H1 (cell line): ENCODE results near the gene RNF183. TPM values are rescaled to one million over a fixed set of nuclear protein-coding genes. Genes with fewer than 3 reads are reported as not detected.

Experiments
- CTCF ChIA-PET: fragments of 300-600 bp; sonication (Branson Sonifier 250); formaldehyde crosslinking; loops from one replicate; lab custom pipeline; 2021; ENCODE audit not compliant: partially characterized antibody; lab: Charles Lee
- POLR2A ChIA-PET: fragments of 300-600 bp; sonication (Branson Sonifier 250); formaldehyde crosslinking; loops from one replicate; lab custom pipeline; 2021; ENCODE audit warnings: inconsistent platforms; ENCODE audit not compliant: partially characterized antibody; lab: Charles Lee
- DNase-seq, 2 experiments: peaks; one replicate each; pipeline versions ENCODE4 v3.0.0 to v3.0.0-alpha.2; 2010 to 2022; ENCODE audit warnings: low spot score in 2 of 2, low read depth in 1 of 2, mixed read lengths in 1 of 2
- FAIRE-seq: peaks from 2 replicates; lab custom pipeline; 2011; peaks lifted over from hg19 to GRCh38; lab: Jason Lieb, UNC
- H2AFZ ChIP-seq: 2 replicates; pipeline ENCODE4 v1.8.1; 2012; ENCODE audit warnings: low read length, inconsistent platforms
- H2AK5ac ChIP-seq: 2 replicates; pipeline ENCODE4 v1.6.1; 2013; ENCODE audit warnings: low read depth, low read length
- H2BK120ac ChIP-seq: replicated peaks from 2 replicates; pipeline ENCODE3; 2013; ENCODE audit warnings: low read depth, low read length, inconsistent platforms
- H2BK12ac ChIP-seq: 2 replicates; pipeline ENCODE4 v1.6.1; 2013; ENCODE audit warnings: low read depth, low read length
- H2BK15ac ChIP-seq: 2 replicates; pipeline ENCODE4 v1.6.1; 2013; ENCODE audit warnings: low read length
- H2BK20ac ChIP-seq: 2 replicates; pipeline ENCODE4 v1.6.1; 2013; ENCODE audit warnings: low read length
- H2BK5ac ChIP-seq: 2 replicates; pipeline ENCODE4 v1.6.1; 2013; ENCODE audit warnings: low read depth, low read length
- H3K14ac ChIP-seq: 2 replicates; pipeline ENCODE4 v1.6.1; 2013; ENCODE audit warnings: inconsistent platforms; ENCODE audit not compliant: insufficient read length
- H3K18ac ChIP-seq: 2 replicates; pipeline ENCODE4 v1.6.1; 2013; ENCODE audit warnings: low read length; ENCODE audit errors: extremely low read depth
- H3K23ac ChIP-seq: 2 replicates; pipeline ENCODE4 v1.6.1; 2013; ENCODE audit warnings: inconsistent platforms; ENCODE audit not compliant: insufficient read length
- H3K23me2 ChIP-seq: 2 replicates; pipeline ENCODE4 v1.6.1; 2013; ENCODE audit warnings: low read depth, low read length
- H3K27ac ChIP-seq: 2 replicates; pipeline ENCODE4 v1.6.1; 2011; ENCODE audit warnings: low read depth, low read length, inconsistent platforms
- H3K27me3 ChIP-seq, 4 experiments: replicated peaks in 1 of 4; 1 replicate in 1 of 4; 2 replicates in 3 of 4; pipeline versions ENCODE4 v1.6.1 to v1.8.1; 2011 to 2013; ENCODE audit warnings: low read length in 3 of 4, mild to moderate bottlenecking in 3 of 4, inconsistent platforms in 2 of 4, mixed read lengths in 2 of 4, moderate library complexity in 1 of 4; ENCODE audit not compliant: control insufficient read depth in 3 of 4, insufficient read depth in 3 of 4; ENCODE audit errors: extremely low read depth in 1 of 4
- H3K36me3 ChIP-seq, 4 experiments: 2 replicates each; pipeline versions ENCODE4 v1.6.1 to v1.8.1; 2011 to 2013; ENCODE audit warnings: mild to moderate bottlenecking in 4 of 4, low read length in 3 of 4, moderate library complexity in 2 of 4, control low read depth in 1 of 4, inconsistent platforms in 1 of 4; ENCODE audit not compliant: insufficient read depth in 4 of 4, control insufficient read depth in 2 of 4
- H3K4ac ChIP-seq: replicated peaks from 2 replicates; pipeline ENCODE3; 2013; ENCODE audit warnings: low read length, low read depth, mixed read lengths, inconsistent platforms; ENCODE audit not compliant: insufficient read length
- H3K4me1 ChIP-seq, 4 experiments: replicated peaks in 1 of 4; 1 replicate in 1 of 4; 2 replicates in 3 of 4; pipeline versions ENCODE4 v1.6.1 to v1.8.1; 2011 to 2013; ENCODE audit warnings: low read length in 3 of 4, inconsistent platforms in 2 of 4, mixed read lengths in 1 of 4; ENCODE audit not compliant: insufficient read depth in 4 of 4, control insufficient read depth in 3 of 4
- H3K4me2 ChIP-seq, 2 experiments: 2 replicates each; pipeline versions ENCODE4 v1.6.1 to v1.8.1; 2011 to 2013; ENCODE audit warnings: low read depth in 2 of 2, low read length in 2 of 2, control low read depth in 1 of 2, inconsistent platforms in 1 of 2, mild to moderate bottlenecking in 1 of 2; ENCODE audit not compliant: insufficient read depth in 1 of 2
- H3K4me3 ChIP-seq, 4 experiments: fragments of 200-600, 300-600 bp in 1 of 4; sonication (generic), shearing (Covaris generic), sonication (Bioruptor Twin) in 1 of 4; 2 replicates each; pipeline versions ENCODE4 v1.5.1 to v1.8.1; 2011 to 2016; ENCODE audit warnings: low read length in 4 of 4, low read depth in 3 of 4, control low read depth in 2 of 4, inconsistent platforms in 2 of 4, mild to moderate bottlenecking in 2 of 4, mixed read lengths in 1 of 4, moderate library complexity in 1 of 4; ENCODE audit not compliant: insufficient read depth in 2 of 4; ENCODE audit errors: extremely low read depth in 1 of 4
- H3K56ac ChIP-seq: replicated peaks from 2 replicates; pipeline ENCODE3; 2013; ENCODE audit warnings: low read depth, mild to moderate bottlenecking, mixed read lengths, low read length, inconsistent platforms; ENCODE audit not compliant: insufficient read length
- H3K79me1 ChIP-seq: 2 replicates; pipeline ENCODE4 v1.6.1; 2013; ENCODE audit warnings: low read depth, low read length, control low read depth
- H3K79me2 ChIP-seq, 2 experiments: 2 replicates each; pipeline versions ENCODE4 v1.6.1 to v1.8.1; 2012 to 2013; ENCODE audit warnings: low read length in 2 of 2, mild to moderate bottlenecking in 2 of 2, inconsistent platforms in 1 of 2; ENCODE audit not compliant: insufficient read depth in 2 of 2, control insufficient read depth in 1 of 2
- H3K9ac ChIP-seq, 4 experiments: replicated peaks in 1 of 4; 1 replicate in 1 of 4; 2 replicates in 3 of 4; pipeline versions ENCODE4 v1.6.1 to v1.8.1; 2011 to 2013; ENCODE audit warnings: low read depth in 3 of 4, low read length in 3 of 4, control low read depth in 2 of 4, mild to moderate bottlenecking in 2 of 4, moderate library complexity in 2 of 4, inconsistent platforms in 1 of 4; ENCODE audit errors: extremely low read depth in 1 of 4
- H3K9me3 ChIP-seq, 2 experiments: 2 replicates each; pipeline versions ENCODE4 v1.6.1 to v1.8.1; 2012 to 2013; ENCODE audit warnings: mild to moderate bottlenecking in 2 of 2, moderate library complexity in 2 of 2, control low read depth in 1 of 2, inconsistent platforms in 1 of 2, low read depth in 1 of 2, low read length in 1 of 2, mixed read lengths in 1 of 2; ENCODE audit not compliant: insufficient read depth in 2 of 2
- H4K20me1 ChIP-seq, 2 experiments: replicated peaks in 1 of 2; 2 replicates each; pipeline versions ENCODE3 to v1.8.1; 2011 to 2013; ENCODE audit warnings: inconsistent platforms in 2 of 2, low read length in 2 of 2, mild to moderate bottlenecking in 1 of 2; ENCODE audit not compliant: insufficient read depth in 2 of 2, control insufficient read depth in 1 of 2
- H4K5ac ChIP-seq: 2 replicates; pipeline ENCODE4 v1.6.1; 2013; ENCODE audit warnings: low read length, low read depth, mixed read lengths, inconsistent platforms; ENCODE audit not compliant: insufficient read length
- H4K8ac ChIP-seq: 2 replicates; pipeline ENCODE4 v1.8.0; 2013; ENCODE audit warnings: mild to moderate bottlenecking, moderate library complexity, low read length, inconsistent platforms; ENCODE audit not compliant: insufficient read depth; ENCODE audit errors: extremely low read depth
- H4K91ac ChIP-seq: replicated peaks from 2 replicates; pipeline ENCODE3; 2013; ENCODE audit warnings: low read length, mixed read lengths, inconsistent platforms; ENCODE audit not compliant: insufficient read length
- CEBPB ChIP-seq: IDR thresholded peaks from 2 replicates; pipeline ENCODE4 v1.6.1; 2012; ENCODE audit warnings: low read depth, low read length
- EP300 ChIP-seq, 2 experiments: IDR thresholded peaks; 1 replicate in 1 of 2; 2 replicates in 1 of 2; pipeline ENCODE4 v1.6.1; 2011 to 2012; ENCODE audit warnings: low read depth in 2 of 2, low read length in 2 of 2, mild to moderate bottlenecking in 2 of 2, borderline replicate concordance in 1 of 2, inconsistent platforms in 1 of 2, moderate library complexity in 1 of 2
- GABPA ChIP-seq: IDR thresholded peaks from 2 replicates; pipeline ENCODE4 v1.6.1; 2011; ENCODE audit warnings: mild to moderate bottlenecking, low read length, moderate library complexity, borderline replicate concordance; ENCODE audit not compliant: insufficient read depth
- KDM1A ChIP-seq: fragments of 200-600, 300-600 bp; sonication (generic); IDR thresholded peaks from 2 replicates; pipeline ENCODE4 v1.7.1; 2016; ENCODE audit warnings: mild to moderate bottlenecking, low read length, borderline replicate concordance
- NANOG ChIP-seq: IDR thresholded peaks from 2 replicates; pipeline ENCODE4 v1.6.1; 2011; ENCODE audit warnings: low read length, low read depth, mild to moderate bottlenecking, inconsistent platforms; ENCODE audit not compliant: insufficient read depth, poor library complexity, severe bottlenecking
- RAD21 ChIP-seq, 2 experiments: IDR thresholded peaks in 1 of 2; conservative IDR thresholded peaks in 1 of 2; 2 replicates each; pipeline ENCODE4 v1.6.1; 2011; ENCODE audit warnings: low read depth in 2 of 2, low read length in 2 of 2, improper control_type of control experiment in 1 of 2, inconsistent platforms in 1 of 2, mild to moderate bottlenecking in 1 of 2, moderate library complexity in 1 of 2
- RBBP5 ChIP-seq: IDR thresholded peaks from 2 replicates; pipeline ENCODE4 v1.7.1; 2012; ENCODE audit warnings: low read depth, mild to moderate bottlenecking, inconsistent platforms, low read length, moderate library complexity, borderline replicate concordance
- RFX5 ChIP-seq: IDR thresholded peaks from 2 replicates; pipeline ENCODE4 v1.6.1; 2011; ENCODE audit warnings: low read depth, low read length, improper control_type of control experiment, borderline replicate concordance
- RXRA ChIP-seq: IDR thresholded peaks from 2 replicates; pipeline ENCODE4 v1.6.1; 2011; ENCODE audit warnings: low read depth, mild to moderate bottlenecking, low read length, moderate library complexity; ENCODE audit not compliant: insufficient read depth
- SIRT6 ChIP-seq: IDR thresholded peaks from one replicate; pipeline ENCODE4 v1.7.1; 2012; ENCODE audit warnings: low read length, inconsistent platforms
- SRF ChIP-seq: IDR thresholded peaks from 2 replicates; pipeline ENCODE4 v1.6.1; 2011; ENCODE audit warnings: mild to moderate bottlenecking, low read depth, low read length, moderate library complexity
- SUZ12 ChIP-seq: fragments of 200-600 bp; sonication (generic); IDR thresholded peaks from 2 replicates; pipeline ENCODE4 v1.6.1; 2012; ENCODE audit warnings: mild to moderate bottlenecking, inconsistent platforms, low read length, moderate library complexity, mixed read lengths
- WGBS, 2 experiments: shearing (Covaris generic) in 1 of 2; methylation state at CpG; one replicate each; pipeline versions ENCODE4 v1.1.6 to v1.1.7; 2013 to 2015; ENCODE audit warnings: low lambda C conversion rate in 2 of 2, mixed read lengths in 2 of 2, inconsistent platforms in 1 of 2, low coverage in 1 of 2, missing lambda C conversion rate in 1 of 2; ENCODE audit not compliant: insufficient replicate concordance in 2 of 2, insufficient coverage in 1 of 2, insufficient read length in 1 of 2; ENCODE audit errors: extremely low coverage in 1 of 2, missing lambda C conversion rate in 1 of 2; 5-methylcytosine and 5-hydroxymethylcytosine counted together
- polyA plus RNA-seq, 7 experiments: library from polyadenylated mRNA; depleted of rRNA in 3 of 7; stranded (reverse) in 5 of 7; unstranded in 2 of 7; fragments of >200 nt in 5 of 7; fragments of 200-250 nt in 2 of 7; gene quantifications; 1 replicate in 5 of 7; 2 replicates in 1 of 7; 4 replicates in 1 of 7; pipeline versions ENCODE4 v1.2.1 to v1.2.3, GENCODE V29; 2011 to 2013; ENCODE audit warnings: missing spikeins in 2 of 7, mixed read lengths in 2 of 7
- total RNA-seq: library from RNA; stranded (reverse); fragmentation: NEBNext Ultra II Directional; extraction: Animal tissue kit (Norgen Biotek cat#: 25700); gene quantifications from 2 replicates; pipeline ENCODE4 v1.2.1, GENCODE V29; 2021

RNF183 gene
- total and polyA plus RNA-seq, 2 of the 8 experiments (the other 6 are each of a cell fraction or from before 2014, with no cell fraction given) = 0.15 TPM; not detected in 1

- H3K36me3 ChIP-seq = peaks cover 3 to 20% (median 10%) of the 10 kb centered on the region in 4 experiments; a peak in 7 of 8 replicates
- no peak overlapping the region for H4K5ac ChIP-seq
- no peak overlapping the region for H2BK12ac ChIP-seq
- no peak overlapping the region for H2BK15ac ChIP-seq
- no peaks in the 10 kb centered on the region for H3K4me1 ChIP-seq
- no peak overlapping the region for H3K14ac ChIP-seq
- no peak overlapping the region for H3K23ac ChIP-seq
- H3K27ac ChIP-seq = no peak overlapping the region
- no peak overlapping the region for H3K4me2 ChIP-seq
- H3K9me3 ChIP-seq = no peaks in the 10 kb centered on the region
- no peak for FAIRE-seq
- H2BK20ac ChIP-seq = no peak overlapping the region
- WGBS, 2 experiments = 79% methylated on average over 1 of the region's 1 CpG; no CpG with 5 or more reads in 1 of the 2 experiments
- no peak overlapping the region for H3K4me3 ChIP-seq
- H2AFZ ChIP-seq = no peak overlapping the region
- no peak overlapping the region for H4K91ac ChIP-seq
- H3K79me1 ChIP-seq = no peaks in the 10 kb centered on the region
- no peak overlapping the region for H3K9ac ChIP-seq
- no peak overlapping the region for H2AK5ac ChIP-seq
- H2BK120ac ChIP-seq = no peak overlapping the region
- H3K4ac ChIP-seq = no peak overlapping the region
- H4K8ac ChIP-seq = no peak overlapping the region
- H3K79me2 ChIP-seq = no peaks in the 10 kb centered on the region
- no peak overlapping the region for H2BK5ac ChIP-seq
- peaks cover 0 to 2% of the 10 kb centered on the region in 2 experiments for H4K20me1 ChIP-seq
- H3K27me3 ChIP-seq = no peaks in the 10 kb centered on the region
- POLR2A ChIA-PET = interaction anchor here (1.1 kb wide), 1 partner anchor 139 kb away, joined by 3 read pairs; the partner anchor contains the start of gene ALAD
- H3K56ac ChIP-seq = no peak overlapping the region
- no peak overlapping the region for H3K18ac ChIP-seq
- no peak for DNase-seq
- CTCF ChIA-PET = interaction anchor here (4.3 kb wide), 1 partner anchor 11 kb away, joined by 22 read pairs; the partner anchor contains the start of gene CDC26
- no peaks in the 10 kb centered on the region for H3K23me2 ChIP-seq
- no peak for TF ChIP-seq KDM1A
- TF ChIP-seq RFX5 = no peak
- TF ChIP-seq CEBPB = no peak
- no peak for TF ChIP-seq SRF
- TF ChIP-seq SIRT6 = no peak
- no peak for TF ChIP-seq EP300 (IDR thresholded peaks at IDR 0.05; ENCODE audit: borderline replicate concordance in 1 of 2, low read depth in 2 of 2, low read length in 2 of 2)
- TF ChIP-seq NANOG = no peak
- TF ChIP-seq RAD21 (IDR thresholded peaks at IDR 0.05 in 1 of 2, conservative IDR thresholded peaks at IDR 0.05 in 1 of 2; ENCODE audit: low read depth in 2 of 2, low read length in 2 of 2) = no peak
- TF ChIP-seq RBBP5 = no peak
- no peak for TF ChIP-seq GABPA
- TF ChIP-seq RXRA = no peak
- no peak for TF ChIP-seq SUZ12
These were observed 41.1 kb downstream of the RNF183 start for GRCh38 chr9:113261917-113262671.
